ENCODE results near the gene NFIA. TPM values are rescaled to one million over a fixed set of nuclear protein-coding genes. Genes with fewer than 3 reads are reported as not detected.

NFIA gene
- polyA plus RNA-seq, 4 donors = 1.6 to 9.7 (median 4.9) TPM

- no peak overlapping the region for H3K4me3 ChIP-seq (ENCODE audit: low read depth in 1 of 3, low read length in 3 of 3)
- WGBS, 3 donors = 94 to 98% (median 96%) methylated on average over 2 of the region's 2 CpGs
Measured at GRCh38 chr1:61100578-61100977, 18.2 kb downstream of the NFIA start.

DNA sequence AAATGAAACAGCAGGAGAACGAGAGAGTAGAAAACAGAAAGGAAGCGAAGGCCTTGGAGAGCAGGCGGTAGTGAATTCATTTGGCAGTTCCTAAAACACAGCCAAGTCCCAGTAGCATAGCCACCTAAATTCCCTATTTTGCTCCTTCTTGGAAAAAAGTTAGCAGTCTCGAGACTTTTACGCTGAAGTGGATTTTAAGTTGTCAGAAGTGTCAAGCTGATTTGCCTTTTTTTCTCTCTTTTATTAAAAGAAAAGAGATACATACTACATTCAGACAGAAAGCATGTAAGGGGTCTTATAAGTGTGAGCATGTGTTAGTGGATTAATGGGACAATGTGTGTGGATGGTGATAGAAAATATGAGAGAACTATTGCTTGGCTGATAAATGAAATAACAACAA is 19.2 kb downstream of the NFIA start:
- DNase-seq = no peak
- Histone ChIP-seq H3K4me3 (ENCODE audit: low read depth in 1 of 3, low read length in 3 of 3) (no peak overlapping the region), H3K9me3 (ENCODE audit: control insufficient read depth in 2 of 2, insufficient read depth in 1 of 2, low read depth in 1 of 2, low read length in 1 of 2) (no peaks in the 10 kb centered on the region), H3K4me1 (ENCODE audit: control insufficient read depth in 3 of 3, insufficient read depth in 2 of 3, low read depth in 1 of 3, low read length in 2 of 3) (peaks cover 0 to 2% (median 0%) of the 10 kb centered on the region in 3 donors), H3K27me3 (ENCODE audit: control insufficient read depth in 3 of 3, insufficient read depth in 3 of 3, low read length in 3 of 3) (no peaks in the 10 kb centered on the region), H3K36me3 (ENCODE audit: control insufficient read depth in 3 of 3, insufficient read depth in 2 of 3, low read depth in 1 of 3, low read length in 3 of 3) (peaks cover 0 to 2% (median 0%) of the 10 kb centered on the region in 3 donors), H3K27ac (ENCODE audit: low read depth in 1 of 3, low read length in 2 of 3) (peak overlapping the region in 1 of 3 donors; percentile 24)
- WGBS, 3 donors = 64 to 93% (median 79%) methylated on average over 5 of the region's 5 CpGs
- FAIRE-seq = no peak

More at GRCh38 chr1:61100578-61100977, 18.2 kb downstream of the NFIA start:
- no peak overlapping the region for H3K27ac ChIP-seq (ENCODE audit: low read depth in 1 of 3, low read length in 2 of 3)
- peaks cover 0 to 4% (median 0%) of the 10 kb centered on the region in 3 donors for H3K36me3 ChIP-seq (ENCODE audit: control insufficient read depth in 3 of 3, insufficient read depth in 2 of 3, low read depth in 1 of 3, low read length in 3 of 3)
- no peak for FAIRE-seq
- DNase-seq = no peak
- no peaks in the 10 kb centered on the region for H3K9me3 ChIP-seq (ENCODE audit: control insufficient read depth in 2 of 2, insufficient read depth in 1 of 2, low read depth in 1 of 2, low read length in 1 of 2)
- peaks cover 0 to 2% (median 0%) of the 10 kb centered on the region in 3 donors for H3K4me1 ChIP-seq (ENCODE audit: control insufficient read depth in 3 of 3, insufficient read depth in 2 of 3, low read depth in 1 of 3, low read length in 2 of 3)
- no peaks in the 10 kb centered on the region for H3K27me3 ChIP-seq (ENCODE audit: control insufficient read depth in 3 of 3, insufficient read depth in 3 of 3, low read length in 3 of 3)

GRCh38 chr1:61102041-61102440 is 19.7 kb downstream of the NFIA start:
- FAIRE-seq (peak; percentile 64), DNase-seq (no peak)
- Histone ChIP-seq H3K9me3 (ENCODE audit: control insufficient read depth in 2 of 2, insufficient read depth in 1 of 2, low read depth in 1 of 2, low read length in 1 of 2) (no peaks in the 10 kb centered on the region), H3K36me3 (ENCODE audit: control insufficient read depth in 3 of 3, insufficient read depth in 2 of 3, low read depth in 1 of 3, low read length in 3 of 3) (peaks cover 0 to 2% (median 0%) of the 10 kb centered on the region in 3 donors), H3K4me3 (ENCODE audit: low read depth in 1 of 3, low read length in 3 of 3) (no peak overlapping the region), H3K27ac (ENCODE audit: low read depth in 1 of 3, low read length in 2 of 3) (no peak overlapping the region), H3K4me1 (ENCODE audit: control insufficient read depth in 3 of 3, insufficient read depth in 2 of 3, low read depth in 1 of 3, low read length in 2 of 3) (peaks cover 0 to 2% (median 0%) of the 10 kb centered on the region in 3 donors), H3K27me3 (ENCODE audit: control insufficient read depth in 3 of 3, insufficient read depth in 3 of 3, low read length in 3 of 3) (no peaks in the 10 kb centered on the region)
- WGBS, 3 donors = 41 to 69% (median 63%) methylated on average over 1 of the region's 1 CpG

- Histone ChIP-seq H3K4me1 (ENCODE audit: control insufficient read depth in 3 of 3, insufficient read depth in 2 of 3, low read depth in 1 of 3, low read length in 2 of 3) (peaks cover 0 to 2% (median 0%) of the 10 kb centered on the region in 3 donors), H3K27me3 (ENCODE audit: control insufficient read depth in 3 of 3, insufficient read depth in 3 of 3, low read length in 3 of 3) (no peaks in the 10 kb centered on the region), H3K27ac (ENCODE audit: low read depth in 1 of 3, low read length in 2 of 3) (no peak overlapping the region), H3K36me3 (ENCODE audit: control insufficient read depth in 3 of 3, insufficient read depth in 2 of 3, low read depth in 1 of 3, low read length in 3 of 3) (peaks cover 0 to 2% (median 0%) of the 10 kb centered on the region in 3 donors), H3K4me3 (ENCODE audit: low read depth in 1 of 3, low read length in 3 of 3) (no peak overlapping the region), H3K9me3 (ENCODE audit: control insufficient read depth in 2 of 2, insufficient read depth in 1 of 2, low read depth in 1 of 2, low read length in 1 of 2) (no peaks in the 10 kb centered on the region)
- WGBS, 3 donors = 61 to 76% (median 69%) methylated on average over 2 of the region's 2 CpGs
- no peak for DNase-seq
- no peak for FAIRE-seq
Measured at GRCh38 chr1:61102621-61103020, 20.3 kb downstream of the NFIA start.

- 37 to 61% (median 57%) methylated on average over 3 of the region's 3 CpGs for WGBS, 3 donors
- Histone ChIP-seq H3K27me3 (ENCODE audit: control insufficient read depth in 3 of 3, insufficient read depth in 3 of 3, low read length in 3 of 3) (no peaks in the 10 kb centered on the region), H3K4me3 (ENCODE audit: low read depth in 1 of 3, low read length in 3 of 3) (no peak overlapping the region), H3K27ac (ENCODE audit: low read depth in 1 of 3, low read length in 2 of 3) (peak overlapping the region in 1 of 3 donors; percentile 38), H3K9me3 (ENCODE audit: control insufficient read depth in 2 of 2, insufficient read depth in 1 of 2, low read depth in 1 of 2, low read length in 1 of 2) (no peaks in the 10 kb centered on the region), H3K4me1 (ENCODE audit: control insufficient read depth in 3 of 3, insufficient read depth in 2 of 3, low read depth in 1 of 3, low read length in 2 of 3) (peaks cover 0 to 2% (median 0%) of the 10 kb centered on the region in 3 donors), H3K36me3 (ENCODE audit: control insufficient read depth in 3 of 3, insufficient read depth in 2 of 3, low read depth in 1 of 3, low read length in 3 of 3) (peaks cover 0 to 2% (median 0%) of the 10 kb centered on the region in 3 donors)
- FAIRE-seq (no peak), DNase-seq (no peak)
Measured at GRCh38 chr1:61104220-61104671, 21.9 kb downstream of the NFIA start.

- H3K36me3 ChIP-seq (ENCODE audit: control insufficient read depth in 3 of 3, insufficient read depth in 2 of 3, low read depth in 1 of 3, low read length in 3 of 3) = no peaks in the 10 kb centered on the region
- no peak for FAIRE-seq
- peaks cover 0 to 2% (median 0%) of the 10 kb centered on the region in 3 donors for H3K4me1 ChIP-seq (ENCODE audit: control insufficient read depth in 3 of 3, insufficient read depth in 2 of 3, low read depth in 1 of 3, low read length in 2 of 3)
- no peak overlapping the region for H3K4me3 ChIP-seq (ENCODE audit: low read depth in 1 of 3, low read length in 3 of 3)
- no peak for DNase-seq
- H3K27me3 ChIP-seq (ENCODE audit: control insufficient read depth in 3 of 3, insufficient read depth in 3 of 3, low read length in 3 of 3) = no peaks in the 10 kb centered on the region
- 59 to 95% (median 94%) methylated on average over 1 of the region's 1 CpG for WGBS, 3 donors
- no peaks in the 10 kb centered on the region for H3K9me3 ChIP-seq (ENCODE audit: control insufficient read depth in 2 of 2, insufficient read depth in 1 of 2, low read depth in 1 of 2, low read length in 1 of 2)
- no peak overlapping the region for H3K27ac ChIP-seq (ENCODE audit: low read depth in 1 of 3, low read length in 2 of 3)
Measured at GRCh38 chr1:61107638-61108037, 25.3 kb downstream of the NFIA start.

- H3K36me3 ChIP-seq (ENCODE audit: control insufficient read depth in 3 of 3, insufficient read depth in 2 of 3, low read depth in 1 of 3, low read length in 3 of 3) = no peaks in the 10 kb centered on the region
- no peak overlapping the region for H3K4me3 ChIP-seq (ENCODE audit: low read depth in 1 of 3, low read length in 3 of 3)
- no peak overlapping the region for H3K27ac ChIP-seq (ENCODE audit: low read depth in 1 of 3, low read length in 2 of 3)
- H3K4me1 ChIP-seq (ENCODE audit: control insufficient read depth in 3 of 3, insufficient read depth in 2 of 3, low read depth in 1 of 3, low read length in 2 of 3) = no peaks in the 10 kb centered on the region
- H3K9me3 ChIP-seq (ENCODE audit: control insufficient read depth in 2 of 2, insufficient read depth in 1 of 2, low read depth in 1 of 2, low read length in 1 of 2) = no peaks in the 10 kb centered on the region
- H3K27me3 ChIP-seq (ENCODE audit: control insufficient read depth in 3 of 3, insufficient read depth in 3 of 3, low read length in 3 of 3) = no peaks in the 10 kb centered on the region
- DNase-seq (peak; percentile 57 to 76), FAIRE-seq (no peak)
- 13 to 42% (median 13%) methylated on average over 1 of the region's 1 CpG for WGBS, 3 donors
Measured at GRCh38 chr1:61109158-61109557, 26.8 kb downstream of the NFIA start.

DNA sequence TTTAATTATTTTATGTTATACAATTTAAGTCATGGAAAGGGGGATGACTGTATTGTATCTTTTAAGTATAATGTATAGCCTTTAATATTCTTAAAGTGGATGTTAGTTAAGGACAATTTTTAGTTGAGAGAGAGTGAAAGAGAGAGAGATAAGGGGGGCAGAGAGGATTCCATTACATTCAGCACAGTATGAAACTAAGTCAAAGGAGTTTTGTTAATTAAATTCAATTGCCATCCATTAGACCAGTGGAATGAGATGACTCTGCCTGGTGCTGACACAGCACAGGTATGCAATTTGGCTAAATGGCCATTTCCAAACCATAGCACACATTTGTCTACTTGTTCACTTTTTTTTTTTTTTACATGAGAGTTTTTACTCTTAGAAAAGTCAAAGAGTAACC is 27.5 kb downstream of the NFIA start:
- no peaks in the 10 kb centered on the region for H3K4me1 ChIP-seq (ENCODE audit: control insufficient read depth in 3 of 3, insufficient read depth in 2 of 3, low read depth in 1 of 3, low read length in 2 of 3)

DNA sequence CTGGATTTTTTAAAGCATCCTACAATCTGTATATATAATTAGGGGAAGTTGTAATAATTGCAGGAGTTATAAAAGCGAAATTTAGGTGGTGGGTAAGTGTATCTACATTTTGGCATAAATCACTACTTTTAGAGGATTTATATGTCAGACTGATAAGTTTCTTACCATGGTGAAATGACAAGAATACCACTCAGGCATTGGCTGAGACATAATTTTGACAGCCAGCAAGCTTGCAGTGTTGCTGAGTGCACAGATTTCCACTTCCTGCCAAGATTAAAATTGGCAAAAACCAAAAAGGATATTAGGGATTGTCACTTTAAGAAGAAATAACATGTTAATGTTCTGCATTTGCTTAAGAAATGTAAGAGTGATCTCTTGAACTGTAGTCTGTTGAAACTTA is 28.2 kb downstream of the NFIA start:
- Histone ChIP-seq H3K4me3 (ENCODE audit: low read depth in 1 of 3, low read length in 3 of 3) (no peak overlapping the region), H3K27me3 (ENCODE audit: control insufficient read depth in 3 of 3, insufficient read depth in 3 of 3, low read length in 3 of 3) (no peaks in the 10 kb centered on the region), H3K36me3 (ENCODE audit: control insufficient read depth in 3 of 3, insufficient read depth in 2 of 3, low read depth in 1 of 3, low read length in 3 of 3) (no peaks in the 10 kb centered on the region), H3K4me1 (ENCODE audit: control insufficient read depth in 3 of 3, insufficient read depth in 2 of 3, low read depth in 1 of 3, low read length in 2 of 3) (no peaks in the 10 kb centered on the region), H3K27ac (ENCODE audit: low read depth in 1 of 3, low read length in 2 of 3) (no peak overlapping the region), H3K9me3 (ENCODE audit: control insufficient read depth in 2 of 2, insufficient read depth in 1 of 2, low read depth in 1 of 2, low read length in 1 of 2) (no peaks in the 10 kb centered on the region)
- FAIRE-seq (no peak), DNase-seq (no peak)
- WGBS, 3 donors = 70 to 88% (median 86%) methylated on average over 1 of the region's 1 CpG

More for the DNA sequence above, 27.5 kb downstream of the NFIA start:
- no peaks in the 10 kb centered on the region for H3K36me3 ChIP-seq (ENCODE audit: control insufficient read depth in 3 of 3, insufficient read depth in 2 of 3, low read depth in 1 of 3, low read length in 3 of 3)
- H3K27me3 ChIP-seq (ENCODE audit: control insufficient read depth in 3 of 3, insufficient read depth in 3 of 3, low read length in 3 of 3) = no peaks in the 10 kb centered on the region
- no peak overlapping the region for H3K27ac ChIP-seq (ENCODE audit: low read depth in 1 of 3, low read length in 2 of 3)
- H3K4me3 ChIP-seq (ENCODE audit: low read depth in 1 of 3, low read length in 3 of 3) = no peak overlapping the region
- DNase-seq (no peak), FAIRE-seq (no peak)
- H3K9me3 ChIP-seq (ENCODE audit: control insufficient read depth in 2 of 2, insufficient read depth in 1 of 2, low read depth in 1 of 2, low read length in 1 of 2) = no peaks in the 10 kb centered on the region

Data from small intestine (tissue), 7 donors.